ENCODE results near the gene JPT1.
"Not testable (repeated sequence)": the region's sequence is repeated elsewhere in the genome, so short reads cannot be mapped to it uniquely, and the experiment has no call there.

Gene JPT1

DNA sequence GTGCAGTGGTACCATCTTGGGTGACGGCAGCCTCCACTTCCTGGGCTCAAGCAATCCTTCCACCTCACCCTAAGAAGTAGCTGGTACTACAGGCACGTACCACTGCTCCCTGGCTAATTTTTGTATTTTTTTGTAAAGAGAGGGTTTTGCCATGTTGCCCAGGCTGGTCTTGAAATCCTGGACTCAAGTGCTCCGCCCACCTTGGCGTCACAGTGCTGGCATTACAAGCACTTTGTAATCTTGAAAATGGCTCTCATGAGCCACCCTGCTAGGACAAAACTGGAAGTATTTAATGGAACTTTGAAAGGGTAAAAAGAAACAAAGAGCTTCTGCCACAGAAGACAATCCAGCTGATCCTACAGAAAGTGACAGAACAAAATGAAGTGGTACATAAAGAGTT lies 19.2 kb upstream of the JPT1 start:
- TF ChIP-seq ZNF274 (IDR thresholded peaks at IDR 0.05; ENCODE audit: low read depth, low read length) = no peak
- H3K4me3 ChIP-seq (ENCODE audit: low read length) = no peak overlapping the region

DNA sequence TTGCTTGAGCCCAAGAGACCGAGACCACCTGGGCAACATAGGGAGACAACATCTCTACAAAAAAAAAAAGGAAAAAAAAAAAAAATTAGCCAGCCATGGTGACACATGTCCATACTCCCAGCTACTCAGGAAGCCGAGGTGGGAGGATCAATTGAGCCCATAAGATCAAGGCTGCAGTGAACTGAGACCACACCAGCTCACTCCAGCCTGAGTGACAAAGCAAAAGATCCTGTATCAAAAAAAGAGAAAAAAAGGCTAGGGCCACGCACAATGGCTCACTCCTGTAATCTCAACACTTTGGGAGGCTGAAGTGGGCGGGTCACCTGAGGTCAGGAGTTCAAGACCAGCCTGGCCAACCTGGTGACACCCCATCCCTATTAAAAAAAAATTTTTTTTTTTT lies 14.7 kb upstream of the JPT1 start:
- no peak for TF ChIP-seq ZNF274 (IDR thresholded peaks at IDR 0.05; ENCODE audit: low read depth, low read length)
- H3K4me3 ChIP-seq (ENCODE audit: low read length) = no peak overlapping the region

DNA sequence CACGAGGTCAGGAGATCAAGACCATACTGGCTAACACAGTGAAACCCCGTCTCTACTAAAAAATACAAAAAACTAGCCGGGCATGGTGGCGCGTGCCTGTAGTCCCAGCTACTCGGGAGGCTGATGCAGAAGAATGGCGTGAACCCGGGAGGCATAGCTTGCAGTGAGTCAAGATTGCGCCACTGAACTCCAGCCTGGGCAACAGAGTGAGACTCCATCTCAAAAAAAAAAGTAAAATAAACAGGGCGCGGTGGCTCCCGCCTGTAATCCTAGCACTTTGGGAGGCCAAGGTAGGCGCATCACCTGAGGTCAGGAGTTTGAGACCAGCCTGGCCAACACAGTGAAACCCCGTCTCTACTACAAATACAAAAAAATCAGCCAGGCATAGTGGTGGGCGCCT lies 10.3 kb upstream of the JPT1 start:
- H3K4me3 ChIP-seq (ENCODE audit: low read length) = not testable (repeated sequence)

DNA sequence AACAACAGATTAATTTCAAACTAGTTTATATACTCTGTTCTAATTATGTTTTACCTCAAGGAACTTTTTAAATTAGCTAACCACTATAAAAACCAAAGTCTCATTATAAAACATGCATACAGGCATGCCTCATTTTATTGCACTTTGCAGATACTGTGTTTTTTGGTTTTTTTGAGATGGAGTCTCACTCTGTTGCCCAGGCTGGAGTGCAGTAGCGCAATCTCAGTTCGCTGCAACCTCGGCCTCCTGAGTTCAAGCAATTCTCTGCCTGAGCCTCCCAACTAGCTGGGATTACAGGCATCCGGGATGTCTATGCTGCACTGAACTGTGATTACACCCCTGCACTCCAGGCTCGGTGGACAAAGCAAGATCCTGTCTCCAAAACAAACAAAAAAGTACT lies 8.8 kb upstream of the JPT1 start:
- no peak for TF ChIP-seq ZNF274 (IDR thresholded peaks at IDR 0.05; ENCODE audit: low read depth, low read length)
- no peak overlapping the region for H3K4me3 ChIP-seq (ENCODE audit: low read length)

DNA sequence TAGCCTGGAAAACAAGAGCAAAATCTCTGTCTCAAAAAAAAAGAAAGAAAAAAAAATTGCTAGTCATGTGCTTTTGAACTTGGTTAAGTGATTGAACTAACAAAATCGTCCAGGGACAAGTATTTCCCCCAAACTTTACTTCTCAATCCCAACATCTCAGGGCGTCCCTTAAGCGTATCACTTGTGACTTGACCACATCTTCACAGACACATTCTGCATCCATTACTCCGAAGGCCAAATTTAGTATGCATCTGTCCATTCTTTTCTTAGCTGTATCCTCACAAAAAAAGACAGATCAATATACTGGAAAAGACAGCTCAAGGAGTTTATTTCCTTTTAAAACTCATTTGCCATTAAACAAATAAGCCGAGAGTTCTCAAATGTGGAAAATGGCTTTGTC lies 5.9 kb upstream of the JPT1 start:
- no peak overlapping the region for H3K4me3 ChIP-seq (ENCODE audit: low read length)
- no peak for TF ChIP-seq ZNF274 (IDR thresholded peaks at IDR 0.05; ENCODE audit: low read depth, low read length)

DNA sequence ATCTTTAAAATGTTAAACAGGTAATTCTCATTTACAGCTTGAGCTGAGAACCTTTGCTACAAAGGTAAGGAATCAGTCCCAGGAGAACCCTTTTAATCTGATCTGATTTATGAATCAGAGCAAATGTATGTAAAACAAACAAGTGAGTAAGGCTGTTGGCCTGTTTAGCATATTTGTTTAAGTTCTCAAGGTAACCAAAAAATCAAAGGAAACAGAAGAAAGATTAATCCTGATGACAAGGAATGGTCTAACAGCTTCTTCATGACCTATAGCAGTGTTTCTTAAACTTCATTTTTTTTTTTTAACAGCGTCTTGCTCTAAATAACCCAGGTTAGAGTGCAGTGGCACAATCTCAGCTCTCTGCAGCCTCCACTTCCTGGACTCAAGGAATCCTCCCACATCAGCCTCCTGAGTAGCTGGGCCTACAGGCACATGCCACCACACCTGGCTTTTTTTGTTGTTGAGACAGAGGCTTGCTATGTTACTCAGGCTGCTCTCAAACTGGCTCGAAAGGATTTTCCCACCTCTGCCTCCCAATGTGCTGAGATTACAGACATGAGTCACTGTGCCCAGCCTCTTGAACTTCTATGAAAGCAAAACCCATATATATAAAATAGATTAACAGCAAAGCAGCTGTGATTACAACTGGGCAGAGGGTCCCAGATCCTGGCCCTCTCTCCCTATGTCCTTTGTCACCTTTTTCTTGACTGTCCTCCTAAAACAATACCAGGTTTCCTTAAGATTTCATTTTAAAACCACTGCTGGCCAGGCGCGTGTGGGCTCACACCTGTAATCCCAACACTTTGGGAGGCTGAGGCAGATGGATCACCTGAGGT lies 5.1 kb upstream of the JPT1 start:
- H3K4me3 ChIP-seq (ENCODE audit: low read length) = no peak overlapping the region
- no peak for TF ChIP-seq ZNF274 (IDR thresholded peaks at IDR 0.05; ENCODE audit: low read depth, low read length)

DNA sequence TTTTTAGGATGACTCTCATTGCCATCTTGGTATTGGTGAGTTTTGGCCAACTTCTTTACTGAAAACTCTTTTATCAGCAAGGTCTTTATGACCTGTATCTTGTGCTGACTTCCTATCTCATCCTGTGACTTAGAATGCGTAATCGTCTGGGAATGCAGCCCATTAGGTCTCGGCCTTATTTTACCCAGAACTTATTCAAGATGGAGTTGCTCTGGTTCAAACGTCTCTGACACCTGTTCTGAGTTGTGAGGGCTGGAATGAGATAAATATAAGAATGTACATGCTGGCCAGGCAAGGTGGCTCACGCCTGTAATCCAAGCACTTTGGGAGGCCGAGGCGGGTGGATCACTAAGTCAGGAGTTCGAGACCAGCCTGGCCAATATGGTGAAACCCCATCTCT lies 4.2 kb upstream of the JPT1 start:
- not testable (repeated sequence) for H3K4me3 ChIP-seq (ENCODE audit: low read length)

DNA sequence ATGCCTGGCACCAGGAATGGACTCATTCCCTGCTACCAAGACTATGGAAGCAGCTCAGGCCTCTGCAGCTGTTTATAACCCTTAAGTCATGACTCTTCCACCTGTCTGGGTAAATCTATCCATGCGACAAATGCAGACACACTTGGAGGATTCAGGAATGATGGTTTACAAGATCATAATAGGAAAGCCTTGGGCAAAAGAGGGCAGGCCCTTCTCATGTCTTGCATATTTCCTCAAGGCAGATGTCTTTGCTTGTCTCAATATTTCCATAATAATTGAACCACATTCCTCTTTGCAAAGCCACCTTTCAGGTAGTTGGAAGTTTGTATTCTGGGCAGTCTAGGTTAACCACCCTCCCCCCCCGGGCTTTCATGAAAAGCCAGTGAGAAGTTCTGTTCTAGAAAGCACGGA lies 884 bp upstream of the JPT1 start:
- H3K4me3 ChIP-seq (ENCODE audit: low read length) = no peak overlapping the region
- TF ChIP-seq ZNF274 (IDR thresholded peaks at IDR 0.05; ENCODE audit: low read depth, low read length) = no peak

DNA sequence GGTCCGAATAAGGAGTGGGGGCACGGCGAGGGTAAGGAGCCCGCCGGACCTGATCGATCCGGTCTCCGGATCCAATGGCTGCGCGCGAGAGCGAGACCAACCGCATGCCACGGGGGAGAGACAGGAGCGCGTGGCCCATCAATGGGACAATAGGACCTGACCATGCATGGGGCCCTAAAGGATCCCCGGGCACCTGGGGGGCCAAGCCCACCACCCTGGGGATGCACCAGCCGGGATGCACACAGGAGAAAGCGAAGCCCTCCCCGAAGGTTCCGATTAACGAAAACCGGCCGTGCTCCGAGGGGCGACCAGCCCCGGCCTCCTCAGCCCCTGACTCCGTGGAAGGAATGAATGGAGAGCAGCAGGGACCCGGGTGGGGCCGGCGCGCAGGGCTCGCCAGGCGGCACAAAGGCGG lies 525 bp downstream of the JPT1 start:
- no peak for TF ChIP-seq ZNF274 (IDR thresholded peaks at IDR 0.05; ENCODE audit: low read depth, low read length)
- H3K4me3 ChIP-seq (ENCODE audit: low read length) = peak overlapping the region; percentile 92

DNA sequence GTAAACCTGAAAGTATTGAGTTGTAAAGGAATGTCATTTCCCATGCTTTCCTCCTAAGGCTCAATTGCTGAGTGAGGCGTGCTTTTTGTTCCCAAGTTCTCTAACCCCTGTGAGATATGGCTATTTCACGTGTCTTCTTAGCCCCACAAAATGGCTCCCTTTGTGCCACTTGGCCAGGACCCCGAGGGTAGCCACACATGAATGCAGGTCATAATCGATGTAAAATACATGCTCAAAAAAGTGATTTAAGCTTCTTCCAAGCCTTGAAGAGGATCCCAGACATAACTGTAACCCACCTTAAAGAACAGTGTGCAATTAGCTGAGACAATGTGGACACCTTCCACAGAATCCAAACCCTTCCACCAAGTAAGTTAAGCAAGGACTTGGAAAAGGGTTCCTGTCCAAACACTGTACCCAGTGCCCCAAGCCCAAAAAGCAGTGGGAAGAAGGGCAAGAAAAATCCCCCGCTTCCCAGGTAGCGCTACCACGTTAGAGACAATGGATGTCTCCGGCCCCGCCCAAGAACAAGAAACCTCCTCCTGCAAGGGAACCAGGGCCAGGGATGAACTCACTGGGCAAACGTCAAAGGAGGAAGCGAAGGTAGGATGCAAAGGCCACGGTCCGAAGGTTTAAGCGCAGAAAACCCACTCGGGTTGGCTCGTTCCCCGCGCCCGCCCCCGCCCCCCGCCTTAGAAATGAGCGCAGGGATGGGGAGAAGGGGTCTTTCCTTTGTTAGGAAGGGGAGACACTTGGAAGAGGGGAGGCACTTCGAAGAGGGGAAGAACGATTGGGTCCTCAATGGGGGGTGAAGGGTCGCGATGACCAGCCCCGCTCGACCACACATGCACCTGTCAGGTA lies 1.2 kb downstream of the JPT1 start:
- no peak for TF ChIP-seq ZNF274 (IDR thresholded peaks at IDR 0.05; ENCODE audit: low read depth, low read length)
- peak overlapping the region; percentile 92 for H3K4me3 ChIP-seq (ENCODE audit: low read length)

DNA sequence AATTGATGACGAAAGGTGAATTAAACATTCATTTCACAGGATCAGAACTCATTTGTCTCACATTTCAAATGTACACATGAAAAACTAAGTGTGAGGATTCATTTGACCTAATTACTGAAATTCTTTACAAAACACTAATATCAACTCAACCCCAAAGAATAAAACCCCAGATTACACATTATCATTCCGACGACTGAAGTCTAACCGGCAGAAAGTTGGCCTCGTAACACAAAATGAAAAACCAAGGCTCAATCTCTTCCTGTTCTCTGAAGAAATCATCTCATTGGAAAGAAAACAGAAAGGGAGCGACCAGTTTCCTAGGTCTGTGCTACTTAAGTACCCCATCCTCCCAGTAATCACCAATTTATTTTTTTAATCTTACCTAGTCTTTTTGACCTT lies 1.8 kb downstream of the JPT1 start:
- no peak for TF ChIP-seq ZNF274 (IDR thresholded peaks at IDR 0.05; ENCODE audit: low read depth, low read length)
- H3K4me3 ChIP-seq (ENCODE audit: low read length) = peak overlapping the region; percentile 92

DNA sequence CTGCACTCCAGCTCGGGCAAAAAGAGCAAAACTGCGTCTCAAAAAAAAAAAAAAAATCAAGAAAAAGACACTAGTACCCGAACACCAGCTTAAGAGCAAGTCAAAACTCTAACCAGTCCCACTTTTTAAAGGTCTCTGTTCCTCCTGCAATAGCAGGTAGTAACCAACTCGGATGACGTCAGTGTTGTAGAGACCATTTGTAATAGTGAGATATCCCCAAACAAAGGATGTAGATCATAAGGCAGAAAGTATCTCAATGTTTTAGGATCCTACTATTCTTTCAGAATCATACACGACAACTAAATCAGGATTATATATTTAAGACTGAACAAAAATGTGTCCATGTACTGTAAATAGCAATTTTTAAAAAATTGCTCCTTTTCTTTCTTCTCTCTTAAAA lies 2.4 kb downstream of the JPT1 start:
- H3K4me3 ChIP-seq (ENCODE audit: low read length) = peak overlapping the region; percentile 92; the same call in 1 of the 2 replicates
- TF ChIP-seq ZNF274 (IDR thresholded peaks at IDR 0.05; ENCODE audit: low read depth, low read length) = no peak

DNA sequence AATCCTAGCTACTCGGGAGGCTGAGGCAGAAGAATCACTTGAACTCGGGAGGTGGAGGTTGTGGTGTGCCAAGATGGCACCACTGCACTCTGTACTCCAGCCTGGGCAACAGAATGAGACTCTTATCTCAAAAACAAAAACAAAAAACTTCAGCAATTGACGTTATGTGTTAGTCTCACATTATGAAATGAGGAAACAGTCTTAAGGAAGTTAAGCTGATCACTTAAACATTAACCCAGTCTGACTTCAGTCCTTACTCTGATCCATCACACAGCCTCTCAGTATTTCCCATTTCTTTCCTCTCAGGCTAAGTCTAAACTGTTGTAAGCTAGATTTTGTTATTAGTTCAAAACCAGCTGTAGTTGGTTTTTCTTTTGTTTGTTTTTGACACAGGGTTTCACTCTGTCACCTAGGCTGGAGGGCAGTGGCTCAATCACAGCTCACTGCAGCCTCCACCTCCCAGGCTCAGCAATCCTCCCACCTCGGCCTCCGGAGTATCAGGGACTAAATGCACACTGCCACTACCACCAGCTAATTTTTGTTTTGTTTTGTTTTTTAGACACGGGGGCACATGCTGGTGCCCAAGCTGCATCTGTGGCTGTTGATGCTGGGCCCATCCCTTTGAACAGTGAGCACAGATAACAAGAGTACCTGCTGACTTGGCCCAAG lies 6.3 kb downstream of the JPT1 start:
- no peak for TF ChIP-seq ZNF274 (IDR thresholded peaks at IDR 0.05; ENCODE audit: low read depth, low read length)
- H3K4me3 ChIP-seq (ENCODE audit: low read length) = no peak overlapping the region

DNA sequence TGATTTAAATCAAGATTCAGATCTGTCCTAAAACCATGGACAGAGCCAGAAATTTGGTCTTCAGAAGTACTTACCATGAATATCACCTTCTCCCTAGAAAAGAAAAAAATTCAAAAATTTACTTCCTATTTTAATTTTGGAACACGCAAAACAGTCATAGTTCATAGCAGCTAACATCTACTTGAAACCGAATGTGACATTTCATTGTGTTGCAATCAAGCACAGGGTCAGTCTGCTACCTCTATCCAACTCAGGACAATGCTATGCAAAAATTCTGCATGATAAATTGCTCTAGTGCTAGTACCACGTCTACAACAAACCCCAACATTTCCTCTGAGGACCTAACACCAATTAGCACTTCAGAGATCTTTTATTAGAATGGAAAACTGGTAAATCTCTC lies 7.7 kb downstream of the JPT1 start:
- TF ChIP-seq ZNF274 (IDR thresholded peaks at IDR 0.05; ENCODE audit: low read depth, low read length) = no peak
- no peak overlapping the region for H3K4me3 ChIP-seq (ENCODE audit: low read length)
